Fibroblast of lung (primary cell): ENCODE results near the gene NEK5.

Source experiments
- CTCF ChIP-seq, 2 donors: IDR thresholded peaks in 1 of 2; conservative IDR thresholded peaks in 1 of 2; 1 replicate in 1 of 2; 2 replicates in 1 of 2; pipeline ENCODE4 v1.5.1; 2011 to 2012; ENCODE audit warnings: low read length in 2 of 2, control low read depth in 1 of 2, inconsistent platforms in 1 of 2, low read depth in 1 of 2, mild to moderate bottlenecking in 1 of 2
- EZH2 ChIP-seq: IDR thresholded peaks from 2 replicates; pipeline ENCODE4 v1.5.1; 2012; ENCODE audit warnings: low read length, control low read depth, mild to moderate bottlenecking; ENCODE audit errors: missing control alignments

DNA sequence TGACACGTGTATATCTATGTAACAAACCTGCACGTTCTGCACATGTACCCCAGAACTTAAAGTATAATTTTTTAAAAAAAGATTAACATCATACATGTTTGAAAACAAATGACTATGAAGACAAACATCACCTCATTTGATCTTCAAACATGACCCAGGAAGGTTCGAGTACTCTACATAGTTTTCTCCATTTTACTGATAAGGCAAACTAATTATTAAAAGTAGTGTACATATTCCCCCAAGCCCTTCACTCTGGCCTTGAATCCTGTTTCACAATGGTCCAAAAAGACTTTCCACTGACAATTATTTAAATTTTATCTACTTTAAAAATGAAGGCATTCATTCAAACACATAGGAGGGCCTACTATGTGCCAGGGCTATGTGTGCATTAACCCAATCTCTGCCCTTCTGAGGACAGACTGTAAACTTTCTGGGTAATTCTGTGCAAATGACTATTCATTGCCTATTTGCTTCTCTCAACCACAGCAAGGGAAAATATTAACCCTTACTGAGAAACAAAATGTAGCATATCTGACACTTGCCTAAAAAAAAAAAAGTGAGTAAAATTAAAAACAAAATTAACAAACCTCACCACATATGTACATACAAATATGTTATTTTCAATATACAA lies 139.8 kb downstream of the NEK5 start:
- TF ChIP-seq CTCF (conservative IDR thresholded peaks at IDR 0.05 in 1 of 2, IDR thresholded peaks at IDR 0.05 in 1 of 2; ENCODE audit: low read depth in 1 of 2, low read length in 2 of 2), result no peak
- TF ChIP-seq EZH2, result no peak
